Endothelial cell of umbilical vein (primary cell): Measurements from ENCODE around the gene NCKAP5.

Experiments
- CTCF ChIP-seq, 2 donors: IDR thresholded peaks; 1 replicate in 1 of 2; 2 replicates in 1 of 2; pipeline ENCODE4 v1.5.1; 2011; ENCODE audit warnings: low read length in 2 of 2, mild to moderate bottlenecking in 2 of 2, moderate library complexity in 2 of 2, control low read depth in 1 of 2, inconsistent platforms in 1 of 2, low read depth in 1 of 2; ENCODE audit not compliant: insufficient read depth in 1 of 2; ENCODE audit errors: extremely low read depth in 1 of 2
- EZH2 ChIP-seq: IDR thresholded peaks from 2 replicates; pipeline ENCODE4 v1.6.1; 2012; ENCODE audit warnings: borderline replicate concordance, low read depth, mild to moderate bottlenecking, moderate library complexity, low read length, inconsistent platforms; ENCODE audit not compliant: severe bottlenecking
- FOS ChIP-seq: IDR thresholded peaks from 2 replicates; pipeline ENCODE4 v1.6.1; 2011; ENCODE audit warnings: mild to moderate bottlenecking, low read length, moderate library complexity, borderline replicate concordance; ENCODE audit not compliant: insufficient read depth
- GATA2 ChIP-seq: IDR thresholded peaks from 2 replicates; pipeline ENCODE4 v1.7.0; 2011; ENCODE audit warnings: low read depth, mild to moderate bottlenecking, moderate library complexity, mixed read lengths, low read length; ENCODE audit not compliant: insufficient read length, insufficient read depth
- JUN ChIP-seq: IDR thresholded peaks from 2 replicates; pipeline ENCODE4 v1.6.1; 2011; ENCODE audit warnings: borderline replicate concordance, low read depth; ENCODE audit not compliant: insufficient read length, insufficient read depth
- MAX ChIP-seq: IDR thresholded peaks from 2 replicates; pipeline ENCODE4 v1.6.1; 2011; ENCODE audit not compliant: insufficient read depth, insufficient read length
- MYC ChIP-seq: IDR thresholded peaks from one replicate; pipeline ENCODE4 v1.6.1; 2011; ENCODE audit warnings: mild to moderate bottlenecking, low read depth, low read length
- POLR2A ChIP-seq: IDR thresholded peaks from 2 replicates; pipeline ENCODE4 v1.6.1; 2012; ENCODE audit warnings: low read depth, mild to moderate bottlenecking, control low read depth, low read length
- POLR2AphosphoS5 ChIP-seq: IDR thresholded peaks from 2 replicates; pipeline ENCODE4 v1.6.1; 2012; ENCODE audit warnings: low read depth, mild to moderate bottlenecking, control low read depth, low read length, moderate library complexity; ENCODE audit not compliant: insufficient read depth

GRCh38 chr2:133333181-133333580, 235.1 kb downstream of the NCKAP5 start:
- TF ChIP-seq CTCF (IDR thresholded peaks at IDR 0.05; ENCODE audit: extremely low read depth in 1 of 2, insufficient read depth in 1 of 2, low read depth in 1 of 2, low read length in 2 of 2) (no peak), EZH2 (no peak), POLR2AphosphoS5 (no peak), POLR2A (no peak), MYC (no peak), MAX (no peak), GATA2 (no peak), JUN (no peak), FOS (no peak)
